GM12864 (cell line): Measurements from ENCODE around the gene MATR3.

ENCODE experiments used
- DNase-seq: peaks from one replicate; pipeline ENCODE4 v3.0.0-alpha.2; 2011; ENCODE audit warnings: low read depth
- H3K4me3 ChIP-seq: 2 replicates; pipeline ENCODE4 v1.5.1; 2011; ENCODE audit warnings: mild to moderate bottlenecking, low read depth, low read length, control low read depth
- TF ChIP-seq, protein P1 (sequence below): IDR thresholded peaks from 2 replicates; pipeline ENCODE4 v1.5.1; 2011; ENCODE audit warnings: low read depth, mild to moderate bottlenecking, moderate library complexity, low read length, control low read depth, inconsistent platforms; ENCODE audit errors: missing control alignments

MATR3 gene

DNA sequence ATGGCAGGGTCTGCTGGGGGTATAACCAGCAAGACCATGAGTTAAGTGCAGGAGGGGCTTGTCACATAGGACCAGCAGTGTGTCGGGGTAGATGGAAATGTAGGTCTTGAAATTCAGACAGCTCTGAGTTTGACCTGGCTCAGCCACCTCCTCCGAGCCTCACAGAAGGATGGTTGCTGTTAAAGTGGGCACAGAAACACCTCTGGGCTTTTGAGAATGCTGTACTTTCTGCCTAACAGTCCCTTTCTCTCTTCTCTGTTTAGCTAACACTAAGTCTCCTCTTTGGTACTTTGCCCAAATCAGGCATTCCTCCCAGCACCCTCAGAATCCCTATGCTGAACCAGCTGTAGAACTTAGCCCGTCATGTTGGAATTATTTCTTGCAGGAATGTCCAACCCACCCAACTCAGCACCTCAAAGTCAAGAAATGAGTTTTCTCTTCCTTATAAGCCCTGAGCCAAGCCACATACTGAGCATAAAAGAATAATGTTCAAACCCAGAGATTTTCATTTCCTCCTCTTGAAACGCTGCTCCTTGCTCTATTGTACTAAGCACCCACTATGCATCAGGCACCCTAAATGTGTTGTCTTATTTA is 41.7 kb upstream of the MATR3 start:
- no peak overlapping the region for H3K4me3 ChIP-seq
- DNase-seq: no peak
- TF ChIP-seq, protein P1, sequence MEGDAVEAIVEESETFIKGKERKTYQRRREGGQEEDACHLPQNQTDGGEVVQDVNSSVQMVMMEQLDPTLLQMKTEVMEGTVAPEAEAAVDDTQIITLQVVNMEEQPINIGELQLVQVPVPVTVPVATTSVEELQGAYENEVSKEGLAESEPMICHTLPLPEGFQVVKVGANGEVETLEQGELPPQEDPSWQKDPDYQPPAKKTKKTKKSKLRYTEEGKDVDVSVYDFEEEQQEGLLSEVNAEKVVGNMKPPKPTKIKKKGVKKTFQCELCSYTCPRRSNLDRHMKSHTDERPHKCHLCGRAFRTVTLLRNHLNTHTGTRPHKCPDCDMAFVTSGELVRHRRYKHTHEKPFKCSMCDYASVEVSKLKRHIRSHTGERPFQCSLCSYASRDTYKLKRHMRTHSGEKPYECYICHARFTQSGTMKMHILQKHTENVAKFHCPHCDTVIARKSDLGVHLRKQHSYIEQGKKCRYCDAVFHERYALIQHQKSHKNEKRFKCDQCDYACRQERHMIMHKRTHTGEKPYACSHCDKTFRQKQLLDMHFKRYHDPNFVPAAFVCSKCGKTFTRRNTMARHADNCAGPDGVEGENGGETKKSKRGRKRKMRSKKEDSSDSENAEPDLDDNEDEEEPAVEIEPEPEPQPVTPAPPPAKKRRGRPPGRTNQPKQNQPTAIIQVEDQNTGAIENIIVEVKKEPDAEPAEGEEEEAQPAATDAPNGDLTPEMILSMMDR: no peak

DNA sequence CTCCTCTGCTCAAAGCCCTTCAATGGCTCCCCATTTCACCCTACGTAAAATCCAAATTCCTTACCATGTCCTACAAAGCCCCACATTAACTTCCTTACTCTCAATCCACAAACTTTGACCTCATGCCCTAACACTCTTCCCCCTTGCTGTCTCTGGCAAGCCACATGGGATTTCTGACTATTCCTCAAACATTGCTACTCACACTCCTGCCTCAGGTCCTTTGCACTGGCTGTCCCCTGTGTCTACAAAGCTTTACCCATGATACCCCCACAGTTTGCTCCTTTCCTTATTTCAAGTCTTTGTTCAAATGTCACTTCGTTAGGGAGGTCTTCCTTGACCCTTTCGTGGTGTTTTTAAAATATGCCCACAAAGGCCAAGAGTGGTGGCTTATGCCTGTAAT is 40.4 kb upstream of the MATR3 start:
- H3K4me3 ChIP-seq: no peak overlapping the region
- TF ChIP-seq, protein P1: no peak

DNA sequence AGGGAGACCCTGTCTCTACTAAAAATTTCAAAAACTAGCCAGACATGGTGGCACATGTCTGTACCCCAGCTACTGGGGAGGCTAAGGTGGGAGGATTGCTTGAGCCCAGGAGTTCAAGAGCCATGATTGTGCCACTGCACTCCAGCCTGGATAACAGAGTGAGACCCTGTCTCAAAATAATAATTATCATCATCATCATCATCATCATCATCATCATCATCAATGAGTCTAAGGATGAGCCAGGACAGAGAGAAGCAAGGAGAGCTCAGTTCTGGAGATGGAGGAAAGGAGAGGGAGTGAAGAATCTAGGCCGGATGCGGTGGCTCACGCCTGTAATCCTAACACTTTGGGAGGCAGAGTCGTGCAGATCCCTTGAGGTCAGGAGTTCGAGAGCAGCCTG is 36.7 kb upstream of the MATR3 start:
- H3K4me3 ChIP-seq: no peak overlapping the region
- DNase-seq: no peak
- TF ChIP-seq, protein P1: no peak

More for the DNA sequence above, 40.4 kb upstream of the MATR3 start:
- DNase-seq: no peak

DNA sequence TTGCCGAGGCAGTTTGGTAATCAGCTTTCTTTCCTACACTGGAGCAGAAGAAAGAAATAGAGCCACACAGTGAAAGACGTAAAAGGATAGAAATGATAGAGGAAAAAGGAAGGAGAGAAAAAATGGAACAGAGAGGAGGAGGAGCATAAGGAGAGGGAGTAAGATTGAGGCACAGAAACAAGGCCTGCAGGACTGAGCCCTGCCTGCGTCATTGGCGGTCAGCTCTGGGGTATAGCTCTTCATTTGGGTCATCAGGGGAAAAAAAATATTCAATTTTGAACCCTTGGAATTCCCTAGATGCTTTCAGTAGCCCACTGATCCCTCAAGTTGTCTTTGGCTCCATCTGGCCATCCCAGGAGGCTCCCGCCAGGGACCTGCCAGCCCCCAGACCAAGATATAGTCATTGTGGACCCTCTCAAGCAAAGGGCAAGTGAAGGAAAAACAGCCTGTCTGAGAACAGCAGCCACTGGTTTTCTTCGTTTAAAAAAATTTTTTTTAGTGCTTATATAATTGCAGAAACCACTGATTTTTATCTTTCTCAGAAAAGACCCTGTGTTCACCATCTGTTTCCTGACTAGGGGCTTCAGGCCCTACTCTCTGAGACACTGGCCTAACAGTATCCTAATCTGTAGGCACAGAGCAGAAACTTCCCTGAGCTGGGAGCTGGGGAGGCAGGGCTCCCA is 31.3 kb upstream of the MATR3 start:
- TF ChIP-seq, protein P1: no peak
- H3K4me3 ChIP-seq: no peak overlapping the region
- no peak for DNase-seq

DNA sequence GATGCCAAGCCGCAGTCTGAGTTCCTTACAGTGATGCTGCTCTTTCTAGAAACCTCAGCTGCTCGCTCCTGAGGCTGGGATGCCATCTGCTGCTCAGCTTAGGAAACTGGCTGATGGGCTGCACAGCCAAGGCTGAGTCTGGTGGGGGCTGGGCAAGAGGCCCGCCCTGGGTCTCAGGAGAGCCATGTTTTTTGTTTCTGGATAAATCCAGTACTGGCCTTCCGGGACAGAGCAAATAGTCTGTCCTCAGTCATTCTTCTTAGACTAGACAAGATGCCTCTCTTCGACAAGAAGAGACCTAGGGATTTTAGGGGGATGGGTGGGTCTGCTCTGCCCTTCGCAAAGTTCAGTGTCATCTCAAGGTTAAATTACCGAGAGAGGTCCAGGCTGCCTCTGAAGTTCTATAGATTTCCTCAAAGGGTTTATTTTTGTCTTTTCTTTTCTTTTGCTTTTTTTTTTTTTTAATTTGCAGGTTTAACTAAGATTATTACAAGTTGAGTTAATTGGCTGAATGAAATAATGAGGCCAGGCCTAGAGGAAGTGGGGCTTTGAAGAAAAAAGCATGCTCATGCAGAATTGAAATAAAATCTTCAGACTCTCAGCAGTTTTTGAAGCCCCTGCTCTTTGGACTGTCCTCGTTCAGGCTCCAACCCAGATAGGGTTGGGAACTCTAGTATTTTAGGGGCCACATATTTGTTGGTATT is 30.6 kb upstream of the MATR3 start:
- no peak overlapping the region for H3K4me3 ChIP-seq
- TF ChIP-seq, protein P1: peak; percentile 85

DNA sequence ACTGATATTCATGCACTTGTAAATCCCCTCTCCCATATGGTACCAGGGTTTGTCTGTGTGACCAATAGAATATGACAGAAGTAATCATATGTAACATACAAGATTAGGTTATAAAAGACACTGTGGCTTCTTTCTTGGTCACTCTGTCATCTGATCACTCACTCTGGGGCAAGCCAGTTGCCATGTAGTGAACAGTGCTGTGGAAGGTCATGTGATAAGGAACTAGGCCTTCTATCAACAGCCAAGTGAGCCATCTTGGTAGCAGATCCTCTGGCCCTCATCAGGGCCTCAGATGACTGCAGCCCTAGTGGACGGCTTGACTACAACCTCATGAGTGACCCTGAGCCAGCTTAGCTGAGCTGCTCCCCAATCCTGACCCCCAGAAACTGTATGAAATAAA is 30.0 kb upstream of the MATR3 start:
- DNase-seq: no peak
- TF ChIP-seq, protein P1: no peak
- no peak overlapping the region for H3K4me3 ChIP-seq

More for the DNA sequence above, 30.6 kb upstream of the MATR3 start:
- peak; percentile 47 for DNase-seq
